GM12864 (cell line): ENCODE results near the gene NFXL1.

ENCODE experiments used
- DNase-seq: peaks from one replicate; pipeline ENCODE4 v3.0.0-alpha.2; 2011; ENCODE audit warnings: low read depth
- H3K4me3 ChIP-seq: 2 replicates; pipeline ENCODE4 v1.5.1; 2011; ENCODE audit warnings: mild to moderate bottlenecking, low read depth, low read length, control low read depth
- TF ChIP-seq, protein P1 (sequence below): IDR thresholded peaks from 2 replicates; pipeline ENCODE4 v1.5.1; 2011; ENCODE audit warnings: low read depth, mild to moderate bottlenecking, moderate library complexity, low read length, control low read depth, inconsistent platforms; ENCODE audit errors: missing control alignments

Gene NFXL1

DNA sequence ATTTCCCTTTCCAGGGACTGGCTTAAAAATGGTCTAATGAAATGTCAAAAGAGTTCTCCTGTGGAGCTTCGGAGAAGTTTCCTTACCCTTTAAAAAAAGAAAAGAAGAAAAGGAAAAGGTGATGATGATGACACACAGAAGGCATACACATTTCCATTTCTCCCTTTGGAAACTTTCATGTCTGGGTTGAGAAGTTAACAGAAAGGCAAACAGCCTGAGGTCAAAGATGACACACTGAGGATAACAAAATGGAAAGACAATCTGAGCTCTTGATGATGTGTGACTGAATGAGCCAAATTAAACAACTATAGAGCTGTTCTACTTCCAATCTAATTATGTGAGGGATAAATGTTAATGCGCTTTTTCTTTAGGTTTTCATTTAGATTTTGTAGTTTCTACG, 32.2 kb downstream of the NFXL1 start:
- H3K4me3 ChIP-seq: no peak overlapping the region
- no peak for DNase-seq
- TF ChIP-seq, protein P1, sequence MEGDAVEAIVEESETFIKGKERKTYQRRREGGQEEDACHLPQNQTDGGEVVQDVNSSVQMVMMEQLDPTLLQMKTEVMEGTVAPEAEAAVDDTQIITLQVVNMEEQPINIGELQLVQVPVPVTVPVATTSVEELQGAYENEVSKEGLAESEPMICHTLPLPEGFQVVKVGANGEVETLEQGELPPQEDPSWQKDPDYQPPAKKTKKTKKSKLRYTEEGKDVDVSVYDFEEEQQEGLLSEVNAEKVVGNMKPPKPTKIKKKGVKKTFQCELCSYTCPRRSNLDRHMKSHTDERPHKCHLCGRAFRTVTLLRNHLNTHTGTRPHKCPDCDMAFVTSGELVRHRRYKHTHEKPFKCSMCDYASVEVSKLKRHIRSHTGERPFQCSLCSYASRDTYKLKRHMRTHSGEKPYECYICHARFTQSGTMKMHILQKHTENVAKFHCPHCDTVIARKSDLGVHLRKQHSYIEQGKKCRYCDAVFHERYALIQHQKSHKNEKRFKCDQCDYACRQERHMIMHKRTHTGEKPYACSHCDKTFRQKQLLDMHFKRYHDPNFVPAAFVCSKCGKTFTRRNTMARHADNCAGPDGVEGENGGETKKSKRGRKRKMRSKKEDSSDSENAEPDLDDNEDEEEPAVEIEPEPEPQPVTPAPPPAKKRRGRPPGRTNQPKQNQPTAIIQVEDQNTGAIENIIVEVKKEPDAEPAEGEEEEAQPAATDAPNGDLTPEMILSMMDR: no peak

DNA sequence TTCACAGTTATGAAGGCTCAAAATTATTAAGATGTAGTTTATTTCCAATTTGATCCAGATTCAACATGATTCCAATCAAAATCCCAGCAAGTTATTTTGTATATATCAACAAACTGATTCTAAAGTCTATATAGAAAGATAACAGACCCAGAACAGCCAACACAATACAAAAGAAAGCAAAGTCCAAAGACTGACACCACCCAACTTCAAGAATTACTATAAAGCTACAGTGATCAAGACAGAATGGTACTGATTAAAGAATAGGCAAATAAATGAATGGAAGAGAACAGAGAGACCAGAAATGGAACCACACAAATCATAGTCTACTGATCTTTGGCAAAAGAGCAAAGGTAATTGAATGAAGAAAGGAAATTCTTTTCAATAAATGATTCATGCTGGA, 34.9 kb downstream of the NFXL1 start:
- no peak for DNase-seq
- TF ChIP-seq, protein P1: no peak
- H3K4me3 ChIP-seq: no peak overlapping the region

DNA sequence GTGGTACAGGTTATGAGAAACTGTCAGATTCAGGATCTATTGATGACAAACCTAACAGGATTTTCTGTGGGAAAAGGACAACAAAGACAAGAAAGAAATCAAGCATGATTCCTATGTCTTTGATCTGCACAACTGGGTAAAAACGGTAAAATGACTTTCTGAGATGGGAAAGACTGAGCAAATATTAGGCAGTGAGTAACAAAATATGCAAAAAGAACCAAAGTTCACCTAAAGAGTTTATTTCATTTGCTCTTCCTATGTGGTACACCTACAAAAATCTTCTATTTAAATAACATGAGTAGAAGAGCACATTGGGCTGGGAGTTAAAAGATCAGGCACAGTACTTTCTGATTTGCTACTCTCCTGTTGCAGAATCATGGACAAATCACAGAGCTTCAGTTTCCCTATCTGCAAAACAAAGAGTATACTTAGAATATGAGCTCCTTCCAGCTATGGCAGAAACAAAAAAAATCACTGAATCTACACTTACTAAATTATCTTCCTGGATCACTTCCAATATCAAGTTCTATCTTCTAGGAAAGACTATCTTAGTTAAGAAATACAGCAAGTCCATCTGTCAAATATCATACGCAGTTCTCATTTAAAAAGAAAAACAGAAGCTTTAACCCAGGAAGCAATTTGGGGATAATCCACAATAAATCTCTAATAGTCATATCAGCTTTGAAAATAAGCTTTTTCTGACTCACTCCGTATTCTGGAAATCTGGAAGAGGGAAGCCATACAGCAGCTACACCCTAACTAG, 37.4 kb downstream of the NFXL1 start:
- TF ChIP-seq, protein P1: no peak
- no peak overlapping the region for H3K4me3 ChIP-seq
- DNase-seq: no peak

DNA sequence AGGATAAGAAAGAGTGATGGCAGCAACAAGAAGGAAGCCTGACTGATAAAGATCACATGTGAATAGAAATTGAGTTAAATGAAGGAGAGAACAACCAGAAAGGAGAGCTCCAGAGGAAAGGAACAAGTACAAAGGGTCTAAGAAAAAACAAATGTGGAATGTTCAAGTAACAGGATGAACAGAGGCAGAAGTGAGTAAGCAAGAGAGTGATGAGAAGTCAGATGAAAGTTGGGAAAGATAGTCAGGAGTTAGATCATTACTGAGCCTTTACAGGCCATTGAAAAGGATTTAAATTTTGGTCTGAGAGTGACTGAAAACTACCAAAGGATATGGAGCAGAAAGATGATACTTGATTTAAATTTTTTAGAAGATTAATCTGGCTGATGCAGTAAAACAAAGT, 38.1 kb downstream of the NFXL1 start:
- DNase-seq: no peak
- TF ChIP-seq, protein P1: no peak
- no peak overlapping the region for H3K4me3 ChIP-seq

DNA sequence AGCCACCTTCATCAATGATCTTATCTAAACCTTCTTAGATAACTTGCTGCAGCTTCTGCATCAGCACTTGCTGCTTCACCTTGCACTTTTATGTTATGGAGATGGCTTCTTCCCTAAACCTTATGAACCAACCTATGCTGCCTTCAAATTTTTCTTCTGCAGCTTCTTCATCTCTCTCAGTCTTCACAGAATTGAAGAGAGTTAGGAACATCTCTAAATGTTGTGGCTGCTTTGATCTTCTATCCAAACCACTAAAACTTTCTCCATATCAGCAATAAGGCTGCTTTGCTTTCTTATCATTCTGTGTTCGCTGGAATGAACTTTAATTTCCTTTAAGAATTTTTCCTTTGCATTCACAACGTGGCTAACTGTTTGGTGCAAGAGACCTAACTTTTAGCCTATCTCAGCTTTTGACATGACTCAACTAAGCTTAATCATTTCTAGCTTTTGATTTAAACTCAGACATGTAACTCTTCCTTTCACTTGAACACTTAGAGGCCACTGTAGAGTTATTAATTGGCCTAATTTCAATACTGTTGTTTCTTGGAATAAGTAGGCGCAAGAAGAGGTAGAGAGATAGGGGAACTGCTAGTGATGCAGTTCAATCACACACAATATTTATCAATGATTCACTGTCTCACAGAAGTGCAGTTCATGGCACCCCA, 40.4 kb downstream of the NFXL1 start:
- no peak overlapping the region for H3K4me3 ChIP-seq
- no peak for DNase-seq
- TF ChIP-seq, protein P1: no peak

DNA sequence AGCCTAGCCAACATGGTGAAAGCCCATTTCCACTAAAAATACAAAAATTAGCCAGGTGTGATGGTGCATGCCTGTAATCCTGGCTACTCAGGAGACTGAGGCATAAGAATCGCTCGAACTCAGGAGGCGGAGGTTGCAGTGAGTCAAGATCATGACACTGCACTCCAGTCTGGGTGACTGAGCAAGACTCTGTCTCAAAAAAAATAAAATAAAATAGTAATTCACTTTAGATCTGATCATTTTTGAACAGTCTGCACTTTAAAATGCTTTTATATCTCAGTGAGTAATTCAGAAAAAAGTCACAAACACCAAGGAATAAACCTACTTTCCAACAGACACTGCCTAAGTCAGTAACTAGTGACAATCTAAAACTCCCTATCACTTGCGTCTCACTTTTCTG, 50.9 kb downstream of the NFXL1 start:
- no peak overlapping the region for H3K4me3 ChIP-seq
- TF ChIP-seq, protein P1: no peak
- DNase-seq: no peak
